ENCODE results near the gene ZNF770.

DNA sequence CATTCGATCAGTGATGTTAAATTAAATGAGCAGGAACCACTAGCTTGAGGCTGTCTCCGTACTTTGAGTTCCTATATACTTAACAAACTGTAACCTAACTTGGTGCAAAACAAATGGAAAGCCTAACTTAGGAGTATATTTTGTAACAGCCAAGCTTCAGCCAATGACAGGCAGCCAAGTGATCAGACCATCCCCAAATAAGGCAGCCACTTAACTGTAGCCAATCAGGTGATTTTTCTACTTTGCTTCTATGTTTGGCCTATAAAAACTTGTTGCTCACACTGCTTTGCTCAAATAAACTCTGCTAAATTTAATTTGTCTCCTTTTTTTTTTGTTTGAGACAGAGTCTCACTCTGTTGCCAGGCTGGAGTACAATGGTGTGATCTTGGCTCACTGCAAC lies 19.3 kb upstream of the ZNF770 start:
- TF ChIP-seq SP1 (IDR thresholded peaks at IDR 0.05) (no peak), ARNT (IDR thresholded peaks at IDR 0.05) (no peak), FOXA1 (IDR thresholded peaks at IDR 0.05) (no peak), PKNOX1 (IDR thresholded peaks at IDR 0.05) (no peak), HDGF (IDR thresholded peaks at IDR 0.05; ENCODE audit: borderline replicate concordance) (no peak), SUZ12 (IDR thresholded peaks at IDR 0.05) (no peak), FOXM1 (IDR thresholded peaks at IDR 0.05; ENCODE audit: borderline replicate concordance) (no peak)
